ENCODE data around the gene SEBOX.

GRCh38 chr17:28348979-28349378 is 16.0 kb downstream of the SEBOX start:
- TF ChIP-seq POLR2AphosphoS5 (IDR thresholded peaks at IDR 0.05) (no peak), EP300 (IDR thresholded peaks at IDR 0.05) (no peak)
- TF ChIP-seq, protein P1, sequence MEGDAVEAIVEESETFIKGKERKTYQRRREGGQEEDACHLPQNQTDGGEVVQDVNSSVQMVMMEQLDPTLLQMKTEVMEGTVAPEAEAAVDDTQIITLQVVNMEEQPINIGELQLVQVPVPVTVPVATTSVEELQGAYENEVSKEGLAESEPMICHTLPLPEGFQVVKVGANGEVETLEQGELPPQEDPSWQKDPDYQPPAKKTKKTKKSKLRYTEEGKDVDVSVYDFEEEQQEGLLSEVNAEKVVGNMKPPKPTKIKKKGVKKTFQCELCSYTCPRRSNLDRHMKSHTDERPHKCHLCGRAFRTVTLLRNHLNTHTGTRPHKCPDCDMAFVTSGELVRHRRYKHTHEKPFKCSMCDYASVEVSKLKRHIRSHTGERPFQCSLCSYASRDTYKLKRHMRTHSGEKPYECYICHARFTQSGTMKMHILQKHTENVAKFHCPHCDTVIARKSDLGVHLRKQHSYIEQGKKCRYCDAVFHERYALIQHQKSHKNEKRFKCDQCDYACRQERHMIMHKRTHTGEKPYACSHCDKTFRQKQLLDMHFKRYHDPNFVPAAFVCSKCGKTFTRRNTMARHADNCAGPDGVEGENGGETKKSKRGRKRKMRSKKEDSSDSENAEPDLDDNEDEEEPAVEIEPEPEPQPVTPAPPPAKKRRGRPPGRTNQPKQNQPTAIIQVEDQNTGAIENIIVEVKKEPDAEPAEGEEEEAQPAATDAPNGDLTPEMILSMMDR (IDR thresholded peaks at IDR 0.05) = no peak
